ENCODE data around the gene CLK4. TPM values are rescaled to one million over a fixed set of nuclear protein-coding genes. Genes with fewer than 3 reads are reported as not detected.

Gene CLK4
- total RNA-seq, 1 experiment from 2014 or later, result 16.0 TPM

- TF ChIP-seq PRDM15 (CRISPR knock-in tag; IDR thresholded peaks at IDR 0.05), result no peak
- no peak for TF ChIP-seq IRF2 (CRISPR knock-in tag; IDR thresholded peaks at IDR 0.05; ENCODE audit: borderline replicate concordance, low read depth)
These were observed 13.6 kb upstream of the CLK4 start (continued) for GRCh38 chr5:178640331-178641045.

GRCh38 chr5:178637356-178638074 is 10.7 kb upstream of the CLK4 start:
- ChIA-PET POLR2A (no interaction called here), CTCF (no interaction called here)
- no peak overlapping the region for H3K27ac Mint-ChIP-seq

GRCh38 chr5:178632285-178632684 is 5.4 kb upstream of the CLK4 start:
- ATAC-seq, result no peak
- Mint-ChIP-seq H3K9me3 (no peaks in the 10 kb centered on the region), H3K27ac (no peak overlapping the region), H3K4me1 (peaks cover 16% of the 10 kb centered on the region), H3K4me3 (no peak overlapping the region), H3K27me3 (ENCODE audit: low read depth) (peaks cover 23% of the 10 kb centered on the region), H3K36me3 (no peaks in the 10 kb centered on the region)
- DNase-seq (ENCODE audit: low spot score), result no peak
- POLR2A ChIA-PET, result no interaction called here
- CTCF ChIA-PET, result no interaction called here
- TF ChIP-seq NFATC4 (CRISPR knock-in tag; IDR thresholded peaks at IDR 0.05) (no peak), ZMAT4 (CRISPR knock-in tag; IDR thresholded peaks at IDR 0.05) (no peak), FOXJ3 (CRISPR knock-in tag; IDR thresholded peaks at IDR 0.05; ENCODE audit: borderline replicate concordance) (no peak), FOXK1 (CRISPR knock-in tag; IDR thresholded peaks at IDR 0.05) (no peak), TCF7 (CRISPR knock-in tag; IDR thresholded peaks at IDR 0.05; ENCODE audit: low read depth) (no peak), IRF1 (CRISPR knock-in tag; IDR thresholded peaks at IDR 0.05) (no peak), STAT6 (CRISPR knock-in tag; conservative IDR thresholded peaks at IDR 0.05; ENCODE audit: low read depth) (no peak)

More at GRCh38 chr5:178637356-178638074, 10.7 kb upstream of the CLK4 start:
- no peak for DNase-seq (ENCODE audit: low spot score)
- no peak overlapping the region for H3K4me3 Mint-ChIP-seq
- no peaks in the 10 kb centered on the region for H3K36me3 Mint-ChIP-seq
- peaks cover 11% of the 10 kb centered on the region for H3K9me3 Mint-ChIP-seq
- ATAC-seq, result no peak
- TF ChIP-seq ESRRA (CRISPR knock-in tag; IDR thresholded peaks at IDR 0.05; ENCODE audit: borderline replicate concordance) (no peak), GRHL2 (CRISPR knock-in tag; IDR thresholded peaks at IDR 0.05; ENCODE audit: insufficient replicate concordance, severe bottlenecking) (no peak), IRF1 (CRISPR knock-in tag; IDR thresholded peaks at IDR 0.05) (no peak), MAX (CRISPR knock-in tag; IDR thresholded peaks at IDR 0.05) (no peak), ZNF263 (CRISPR knock-in tag; IDR thresholded peaks at IDR 0.05; ENCODE audit: low read depth) (no peak), AFF4 (CRISPR knock-in tag; IDR thresholded peaks at IDR 0.05; ENCODE audit: borderline replicate concordance) (no peak)
- peaks cover 18% of the 10 kb centered on the region for H3K27me3 Mint-ChIP-seq (ENCODE audit: low read depth)
- H3K4me1 Mint-ChIP-seq, result no peaks in the 10 kb centered on the region

Data from WTC11 (cell line).